H9 (cell line): ENCODE measurements around the gene PTPN12. TPM values are rescaled to one million over a fixed set of nuclear protein-coding genes. Genes with fewer than 3 reads are reported as not detected.

Source experiments
- DNase-seq: peaks from one replicate; pipeline ENCODE4 v3.0.0-alpha.2; 2017
- H2AFZ ChIP-seq: one replicate; pipeline ENCODE4 v1.6.1; 2013; ENCODE audit warnings: mild to moderate bottlenecking, low read length, control low read depth, moderate library complexity
- H2AK5ac ChIP-seq: 2 replicates; pipeline ENCODE4 v1.6.1; 2013; ENCODE audit warnings: low read length, control low read depth, mixed read lengths; ENCODE audit not compliant: insufficient read length
- H2BK120ac ChIP-seq: one replicate; pipeline ENCODE4 v1.6.1; 2013; ENCODE audit warnings: low read depth, mild to moderate bottlenecking, low read length, control low read depth, inconsistent platforms; ENCODE audit not compliant: poor library complexity, severe bottlenecking
- H2BK12ac ChIP-seq: 2 replicates; pipeline ENCODE4 v1.6.1; 2013; ENCODE audit warnings: low read length, control low read depth, mixed read lengths, low read depth; ENCODE audit not compliant: insufficient read length
- H2BK15ac ChIP-seq: 2 replicates; pipeline ENCODE4 v1.6.1; 2013; ENCODE audit warnings: low read depth, low read length, control low read depth
- H2BK20ac ChIP-seq: one replicate; pipeline ENCODE4 v1.6.1; 2013; ENCODE audit warnings: low read depth, mild to moderate bottlenecking, low read length, control low read depth, inconsistent platforms; ENCODE audit not compliant: poor library complexity, severe bottlenecking
- H2BK5ac ChIP-seq: 2 replicates; pipeline ENCODE4 v1.6.1; 2013; ENCODE audit warnings: low read length, control low read depth, mixed read lengths; ENCODE audit not compliant: insufficient read length
- H3K14ac ChIP-seq: 2 replicates; pipeline ENCODE4 v1.6.1; 2013; ENCODE audit warnings: low read length, control low read depth; ENCODE audit not compliant: insufficient read depth
- H3K18ac ChIP-seq: 2 replicates; pipeline ENCODE4 v1.6.1; 2013; ENCODE audit warnings: low read depth, mild to moderate bottlenecking, mixed read lengths, low read length, control low read depth; ENCODE audit not compliant: insufficient read length
- H3K23ac ChIP-seq: 2 replicates; pipeline ENCODE4 v1.6.1; 2013; ENCODE audit warnings: low read length, control low read depth, mixed read lengths, low read depth; ENCODE audit not compliant: insufficient read length
- H3K23me2 ChIP-seq: 2 replicates; pipeline ENCODE4 v1.6.1; 2013; ENCODE audit warnings: low read depth, mild to moderate bottlenecking, mixed read lengths, low read length, control low read depth; ENCODE audit not compliant: insufficient read length, poor library complexity, severe bottlenecking
- H3K27ac ChIP-seq: 2 replicates; pipeline ENCODE4 v1.5.1; 2013; ENCODE audit warnings: low read length, control low read depth, mixed read lengths, low read depth; ENCODE audit not compliant: insufficient read length
- H3K27me3 ChIP-seq: 2 replicates; pipeline ENCODE4 v1.6.1; 2013; ENCODE audit warnings: low read length, control low read depth, inconsistent platforms; ENCODE audit not compliant: insufficient read depth
- H3K4ac ChIP-seq: 2 replicates; pipeline ENCODE4 v1.6.1; 2013; ENCODE audit warnings: low read depth, mild to moderate bottlenecking, control low read depth, inconsistent platforms, low read length, moderate library complexity
- H3K4me1 ChIP-seq: 2 replicates; pipeline ENCODE4 v1.6.1; 2013; ENCODE audit warnings: low read length, control low read depth, inconsistent platforms; ENCODE audit not compliant: insufficient read depth
- H3K4me2 ChIP-seq: 2 replicates; pipeline ENCODE4 v1.6.1; 2013; ENCODE audit warnings: low read length, control low read depth, mixed read lengths; ENCODE audit not compliant: insufficient read length, insufficient read depth
- H3K56ac ChIP-seq: 2 replicates; pipeline ENCODE4 v1.6.1; 2013; ENCODE audit warnings: low read depth, mild to moderate bottlenecking, mixed read lengths, low read length, control low read depth; ENCODE audit not compliant: insufficient read length
- H3K79me1 ChIP-seq: 2 replicates; pipeline ENCODE4 v1.6.1; 2013; ENCODE audit warnings: low read depth, mild to moderate bottlenecking, moderate library complexity, low read length, control low read depth, inconsistent platforms; ENCODE audit not compliant: insufficient read depth, poor library complexity, severe bottlenecking
- H3K79me2 ChIP-seq: 2 replicates; pipeline ENCODE4 v1.6.1; 2013; ENCODE audit warnings: low read length, control low read depth, inconsistent platforms; ENCODE audit not compliant: insufficient read depth
- H3K9ac ChIP-seq: 2 replicates; pipeline ENCODE4 v1.6.1; 2013; ENCODE audit warnings: low read length, control low read depth, mixed read lengths; ENCODE audit not compliant: insufficient read length; ENCODE audit errors: extremely low read depth
- H3K9me3 ChIP-seq: one replicate; pipeline ENCODE4 v1.6.1; 2013; ENCODE audit warnings: low read depth, low read length, inconsistent platforms; ENCODE audit not compliant: control insufficient read depth
- H3T11ph ChIP-seq: one replicate; pipeline ENCODE4 v1.6.1; 2013; ENCODE audit warnings: mild to moderate bottlenecking, low read length, control low read depth, inconsistent platforms
- H4K20me1 ChIP-seq: one replicate; pipeline ENCODE4 v1.6.1; 2013; ENCODE audit not compliant: control insufficient read depth, insufficient read length, insufficient read depth
- H4K5ac ChIP-seq: 2 replicates; pipeline ENCODE4 v1.6.1; 2013; ENCODE audit warnings: low read depth, mild to moderate bottlenecking, mixed read lengths, low read length, control low read depth; ENCODE audit not compliant: insufficient read length
- H4K8ac ChIP-seq: replicated peaks from 2 replicates; pipeline ENCODE4 v1.6.1; 2013; ENCODE audit warnings: low read length, control low read depth, mixed read lengths, low read depth; ENCODE audit not compliant: insufficient read length
- H4K91ac ChIP-seq: 2 replicates; pipeline ENCODE4 v1.6.1; 2013; ENCODE audit warnings: low read depth, mild to moderate bottlenecking, moderate library complexity, mixed read lengths, low read length, control low read depth; ENCODE audit not compliant: insufficient read length
- H3K27ac Mint-ChIP-seq, 3 experiments: 2 replicates in 2 of 3; 3 replicates in 1 of 3; pipeline ENCODE4 v1.8.0; 2020 to 2021; ENCODE audit warnings: mixed read lengths in 3 of 3, mild to moderate bottlenecking in 1 of 3, moderate library complexity in 1 of 3
- H3K27me3 Mint-ChIP-seq: 2 replicates; pipeline ENCODE4 v1.8.0; 2021; ENCODE audit warnings: low read depth, mild to moderate bottlenecking, moderate library complexity, mixed read lengths
- H3K36me3 Mint-ChIP-seq, 3 experiments: 2 replicates in 2 of 3; 3 replicates in 1 of 3; pipeline ENCODE4 v1.8.0; 2020 to 2021; ENCODE audit warnings: low read depth in 3 of 3, mixed read lengths in 3 of 3; ENCODE audit not compliant: insufficient read depth in 1 of 3
- H3K4me1 Mint-ChIP-seq, 2 experiments: 2 replicates each; pipeline ENCODE4 v1.8.0; 2020; ENCODE audit warnings: mixed read lengths in 2 of 2
- H3K4me3 Mint-ChIP-seq, 2 experiments: 2 replicates in 1 of 2; 3 replicates in 1 of 2; pipeline ENCODE4 v1.8.0; 2020 to 2021; ENCODE audit warnings: mild to moderate bottlenecking in 2 of 2, mixed read lengths in 2 of 2, moderate library complexity in 1 of 2
- H3K9me3 Mint-ChIP-seq, 2 experiments: 2 replicates in 1 of 2; 3 replicates in 1 of 2; pipeline ENCODE4 v1.8.0; 2020; ENCODE audit warnings: mild to moderate bottlenecking in 2 of 2, mixed read lengths in 2 of 2, moderate library complexity in 1 of 2
- WGBS: extraction: QIAGEN DNeasy Blood & Tissue Kit; methylation state at CpG from one replicate; pipeline ENCODE4 v1.1.7; 2013; ENCODE audit warnings: missing lambda C conversion rate, low lambda C conversion rate, mixed read lengths; ENCODE audit not compliant: insufficient read length; ENCODE audit errors: extremely low coverage; 5-methylcytosine and 5-hydroxymethylcytosine counted together
- total RNA-seq: library from RNA; stranded (reverse); gene quantifications from 2 replicates; pipeline ENCODE4 v1.2.1, GENCODE V29; 2021
- TF ChIP-seq, protein P1 (sequence below): fragments of 200-600 bp; sonication (generic); conservative IDR thresholded peaks from 3 replicates; pipeline ENCODE4 v1.8.0; 2021; ENCODE audit warnings: antibody characterized with exemption, mild to moderate bottlenecking

The PTPN12 gene
- total RNA-seq, 1 experiment from 2014 or later, result 128 TPM

DNA sequence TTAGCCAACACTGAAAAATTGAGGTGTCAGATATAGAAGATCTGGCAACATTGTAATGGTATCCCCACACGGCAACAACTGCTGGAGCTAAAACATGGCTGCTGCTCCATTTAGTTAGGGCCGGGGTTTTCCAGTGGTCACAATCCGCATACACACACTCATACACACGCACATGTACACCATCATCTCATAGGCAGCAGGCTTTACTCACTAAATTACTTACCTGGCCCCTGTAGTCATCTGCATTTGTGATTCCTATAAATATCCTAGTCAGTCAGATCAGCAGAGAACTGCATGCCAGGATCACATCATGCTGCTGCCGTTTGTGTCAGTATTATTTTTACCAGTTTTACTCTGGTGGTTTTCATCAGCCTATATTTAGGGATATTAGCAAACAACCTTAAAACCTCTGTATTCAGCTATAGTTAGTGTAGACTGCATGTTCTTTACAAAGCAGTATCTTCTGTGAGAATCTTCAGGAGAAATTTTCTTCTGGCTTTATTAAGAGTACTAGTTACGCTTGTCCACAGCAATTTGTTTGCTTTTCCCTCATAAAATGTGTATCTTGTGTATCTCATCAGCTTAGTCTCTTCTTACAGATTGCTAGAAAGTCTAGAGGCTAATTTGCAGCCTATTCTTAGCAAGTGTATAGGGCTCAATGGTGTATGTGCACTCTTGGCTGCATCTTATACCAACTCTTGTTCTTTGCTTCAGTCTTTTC, 38.3 kb upstream of the PTPN12 start:
- H2BK120ac ChIP-seq, result no peak overlapping the region
- Mint-ChIP-seq H3K27ac (no peak overlapping the region), H3K9me3 (peaks cover 12% of the 10 kb centered on the region in 2 experiments), H3K36me3 (peaks cover 2 to 11% (median 5%) of the 10 kb centered on the region in 3 experiments; a peak in 4 of 7 replicates), H3K4me3 (no peak overlapping the region), H3K4me1 (no peaks in the 10 kb centered on the region), H3K27me3 (peaks cover 2% of the 10 kb centered on the region)
- no peaks in the 10 kb centered on the region for H3K27me3 ChIP-seq
- no peak overlapping the region for H3K4ac ChIP-seq
- TF ChIP-seq, protein P1, sequence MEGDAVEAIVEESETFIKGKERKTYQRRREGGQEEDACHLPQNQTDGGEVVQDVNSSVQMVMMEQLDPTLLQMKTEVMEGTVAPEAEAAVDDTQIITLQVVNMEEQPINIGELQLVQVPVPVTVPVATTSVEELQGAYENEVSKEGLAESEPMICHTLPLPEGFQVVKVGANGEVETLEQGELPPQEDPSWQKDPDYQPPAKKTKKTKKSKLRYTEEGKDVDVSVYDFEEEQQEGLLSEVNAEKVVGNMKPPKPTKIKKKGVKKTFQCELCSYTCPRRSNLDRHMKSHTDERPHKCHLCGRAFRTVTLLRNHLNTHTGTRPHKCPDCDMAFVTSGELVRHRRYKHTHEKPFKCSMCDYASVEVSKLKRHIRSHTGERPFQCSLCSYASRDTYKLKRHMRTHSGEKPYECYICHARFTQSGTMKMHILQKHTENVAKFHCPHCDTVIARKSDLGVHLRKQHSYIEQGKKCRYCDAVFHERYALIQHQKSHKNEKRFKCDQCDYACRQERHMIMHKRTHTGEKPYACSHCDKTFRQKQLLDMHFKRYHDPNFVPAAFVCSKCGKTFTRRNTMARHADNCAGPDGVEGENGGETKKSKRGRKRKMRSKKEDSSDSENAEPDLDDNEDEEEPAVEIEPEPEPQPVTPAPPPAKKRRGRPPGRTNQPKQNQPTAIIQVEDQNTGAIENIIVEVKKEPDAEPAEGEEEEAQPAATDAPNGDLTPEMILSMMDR, result no peak
- H4K5ac ChIP-seq, result no peak overlapping the region
- H2BK20ac ChIP-seq, result no peak overlapping the region
- no peaks in the 10 kb centered on the region for H3K4me1 ChIP-seq
- no peak overlapping the region for H3K27ac ChIP-seq
- H3K56ac ChIP-seq, result no peak overlapping the region
- no peak overlapping the region for H3K23ac ChIP-seq
- H3T11ph ChIP-seq, result no peak overlapping the region
- no peak for DNase-seq
- no CpG with 5 or more reads among the region's 6 CpGs for WGBS
- H2AFZ ChIP-seq, result no peak overlapping the region
- no peak overlapping the region for H3K4me2 ChIP-seq
- H2BK5ac ChIP-seq, result no peak overlapping the region
- no peaks in the 10 kb centered on the region for H3K9me3 ChIP-seq
- H3K23me2 ChIP-seq, result no peaks in the 10 kb centered on the region
- no peak overlapping the region for H2BK15ac ChIP-seq
- no peaks in the 10 kb centered on the region for H3K79me2 ChIP-seq
- no peaks in the 10 kb centered on the region for H4K20me1 ChIP-seq
- H4K8ac ChIP-seq, result no peak overlapping the region
- H2BK12ac ChIP-seq, result no peak overlapping the region
- no peaks in the 10 kb centered on the region for H3K79me1 ChIP-seq
- H2AK5ac ChIP-seq, result no peak overlapping the region
- no peak overlapping the region for H3K14ac ChIP-seq
- no peak overlapping the region for H3K9ac ChIP-seq
- H4K91ac ChIP-seq, result no peak overlapping the region
- H3K18ac ChIP-seq, result no peak overlapping the region
